Transverse colon (tissue), 4 donors: ENCODE results near the gene SLC25A4. TPM values are rescaled to one million over a fixed set of nuclear protein-coding genes. Genes with fewer than 3 reads are reported as not detected.

Experiments used
- DNase-seq: peaks from one replicate; pipeline ENCODE4 v3.0.0-alpha.2; 2019
- H3K27ac ChIP-seq, 4 donors: fragments of 200-600 bp; sonication (generic); 2 replicates each; pipeline ENCODE4 v1.5.1; 2016 to 2018; ENCODE audit warnings: inconsistent platforms in 4 of 4
- H3K27me3 ChIP-seq: fragments of 200-600 bp; sonication (generic); 2 replicates; pipeline ENCODE4 v1.5.1; 2017; ENCODE audit warnings: inconsistent platforms
- H3K36me3 ChIP-seq, 4 donors: fragments of 200-600 bp; sonication (generic); 2 replicates each; pipeline ENCODE4 v1.5.1; 2017 to 2019; ENCODE audit warnings: inconsistent platforms in 4 of 4
- H3K4me1 ChIP-seq, 4 donors: fragments of 200-600 bp; sonication (generic); 2 replicates each; pipeline ENCODE4 v1.5.1; 2017 to 2020; ENCODE audit warnings: inconsistent platforms in 4 of 4
- H3K4me3 ChIP-seq, 4 donors: fragments of 200-600 bp; sonication (generic); 1 replicate in 1 of 4; 2 replicates in 3 of 4; pipeline versions ENCODE4 v1.5.1 to v1.6.1; 2017 to 2019; ENCODE audit warnings: inconsistent platforms in 4 of 4
- H3K9me3 ChIP-seq, 2 donors: fragments of 200-600 bp; sonication (generic); 2 replicates each; pipeline ENCODE4 v1.5.1; 2017 to 2019; ENCODE audit warnings: inconsistent platforms in 2 of 2
- CTCF ChIP-seq, 5 experiments: fragments of 200-600 bp in 3 of 5; fragments of 450-650 bp in 2 of 5; sonication (generic) in 3 of 5; IDR thresholded peaks; 1 replicate in 2 of 5; 2 replicates in 3 of 5; pipeline ENCODE4 v1.5.1; 2016 to 2017; ENCODE audit warnings: antibody characterized with exemption in 5 of 5, inconsistent platforms in 3 of 5, mild to moderate bottlenecking in 2 of 5, moderate library complexity in 1 of 5
- EP300 ChIP-seq: sonication (generic); formaldehyde crosslinking; IDR thresholded peaks from one replicate; pipeline ENCODE4 v1.6.1; 2017; ENCODE audit warnings: antibody characterized with exemption, low read depth
- POLR2A ChIP-seq: fragments of 450-650 bp; IDR thresholded peaks from one replicate; pipeline ENCODE4 v1.6.1; 2016; ENCODE audit warnings: antibody characterized with exemption, mild to moderate bottlenecking, moderate library complexity
- POLR2AphosphoS5 ChIP-seq, 3 donors: sonication (generic); formaldehyde crosslinking; IDR thresholded peaks; one replicate each; pipeline ENCODE4 v1.6.1; 2016; ENCODE audit warnings: antibody characterized with exemption in 3 of 3
- WGBS, 2 donors: methylation state at CpG; one replicate each; pipeline ENCODE4 v1.1.5; 2018; ENCODE audit warnings: low coverage in 1 of 2; 5-methylcytosine and 5-hydroxymethylcytosine counted together
- in situ Hi-C, 4 donors: fragments of 200-750 bp; cut with MboI; loops; one replicate each; pipeline versions ENCODE4 v1.15.0 to v1.15.1; 2017; ENCODE audit warnings: low sequenced_read_pairs in 3 of 4, low pct_ligation_motif_present in 1 of 4, low pct_unique_long_range_greater_than_20kb in 1 of 4
- intact Hi-C: fragments of 100-400 bp; cut with DNase I; formaldehyde crosslinking; loops from one replicate; pipeline ENCODE4 v1.15.1; 2023; ENCODE audit warnings: low total_unique reads
- total RNA-seq, 4 donors: library from RNA; depleted of rRNA; stranded (reverse); fragments of >200 nt; gene quantifications; one replicate each; pipeline ENCODE4 v1.1.0, GENCODE V29; 2016

Gene SLC25A4
- total RNA-seq, 4 donors from 2014 or later, result 20.9 to 57.6 (median 25.8) TPM

- no peaks in the 10 kb centered on the region for H3K36me3 ChIP-seq
Observed at GRCh38 chr4:185099024-185099682, 43.9 kb upstream of the SLC25A4 start.

GRCh38 chr4:185099940-185100339 lies 43.1 kb upstream of the SLC25A4 start:
- Histone ChIP-seq H3K4me3 (no peak overlapping the region), H3K36me3 (no peaks in the 10 kb centered on the region), H3K27me3 (no peaks in the 10 kb centered on the region), H3K9me3 (no peaks in the 10 kb centered on the region), H3K4me1 (no peaks in the 10 kb centered on the region), H3K27ac (no peak overlapping the region)
- 80 to 83% methylated on average over 1 to 8 of the region's 8 CpGs for WGBS, 2 donors
- in situ Hi-C loops, result no loop called here
- no peak for DNase-seq
- intact Hi-C loops, result loop anchor here (10.0 kb wide), 1 partner anchor 845 kb away; no protein-coding TSS in a partner anchor
- TF ChIP-seq POLR2AphosphoS5 (IDR thresholded peaks at IDR 0.05) (no peak), CTCF (IDR thresholded peaks at IDR 0.05) (no peak), POLR2A (no peak), EP300 (no peak)

More at GRCh38 chr4:185099024-185099682, 43.9 kb upstream of the SLC25A4 start:
- Histone ChIP-seq H3K27me3 (no peaks in the 10 kb centered on the region), H3K4me1 (no peaks in the 10 kb centered on the region), H3K9me3 (no peaks in the 10 kb centered on the region), H3K27ac (no peak overlapping the region), H3K4me3 (no peak overlapping the region)
- no peak for DNase-seq
- no peak for TF ChIP-seq POLR2A
- no peak for TF ChIP-seq EP300
- TF ChIP-seq CTCF (IDR thresholded peaks at IDR 0.05), result no peak
- TF ChIP-seq POLR2AphosphoS5 (IDR thresholded peaks at IDR 0.05), result no peak
- WGBS, 2 donors, result 79 to 83% methylated on average over 1 to 8 of the region's 8 CpGs
- intact Hi-C loops (loop anchor here (10.0 kb wide), 1 partner anchor 844 kb away; no protein-coding TSS in a partner anchor), in situ Hi-C loops (no loop called here)

GRCh38 chr4:185100423-185100822 lies 42.6 kb upstream of the SLC25A4 start:
- DNase-seq, result no peak
- 85 to 100% methylated on average over 2 to 7 of the region's 7 CpGs for WGBS, 2 donors
- in situ Hi-C loops, result no loop called here
- H3K4me1 ChIP-seq, result no peaks in the 10 kb centered on the region
- no peaks in the 10 kb centered on the region for H3K36me3 ChIP-seq
- no peak overlapping the region for H3K27ac ChIP-seq
- no peak overlapping the region for H3K4me3 ChIP-seq
- TF ChIP-seq EP300 (no peak), POLR2AphosphoS5 (IDR thresholded peaks at IDR 0.05) (no peak), CTCF (IDR thresholded peaks at IDR 0.05) (no peak), POLR2A (no peak)
- H3K9me3 ChIP-seq, result no peaks in the 10 kb centered on the region
- intact Hi-C loops, result no loop called here
- H3K27me3 ChIP-seq, result no peaks in the 10 kb centered on the region

- Histone ChIP-seq H3K27me3 (no peaks in the 10 kb centered on the region), H3K36me3 (no peaks in the 10 kb centered on the region), H3K4me1 (no peaks in the 10 kb centered on the region), H3K4me3 (no peak overlapping the region), H3K27ac (no peak overlapping the region), H3K9me3 (no peaks in the 10 kb centered on the region)
- DNase-seq, result no peak
- TF ChIP-seq EP300, result no peak
- TF ChIP-seq CTCF (IDR thresholded peaks at IDR 0.05), result no peak
- TF ChIP-seq POLR2A, result no peak
- no peak for TF ChIP-seq POLR2AphosphoS5 (IDR thresholded peaks at IDR 0.05)
- intact Hi-C loops (no loop called here), in situ Hi-C loops (no loop called here)
- WGBS, 2 donors, result 83 to 91% methylated on average over 9 of the region's 9 CpGs
Observed at GRCh38 chr4:185101354-185101890, 41.6 kb upstream of the SLC25A4 start.
